Stimulated activated naive B cell treated with anti-CD40 and anti-IgM and Interleukin-4, amounts not matched to agents 10 μg/mL and 1 μg/mL and 100 μg/mL, for 72 hours (primary cell): ENCODE results near the gene EPHB4.

Experiments
- ATAC-seq, 2 donors: fragments of 150-1000 bp; cut with Tn5 transposase; replicated peaks; 2 replicates each; pipeline ENCODE4 v1.10.0; 2021; ENCODE audit warnings: moderate library complexity in 1 of 2
- DNase-seq: peaks from one replicate; pipeline ENCODE4 v3.0.0; 2021
- H3K27ac Mint-ChIP-seq: one replicate; pipeline ENCODE4 v1.8.0; 2022; ENCODE audit warnings: mild to moderate bottlenecking, mixed read lengths
- H3K27me3 Mint-ChIP-seq, 2 donors: one replicate each; pipeline ENCODE4 v1.8.0; 2022; ENCODE audit warnings: mixed read lengths in 2 of 2
- H3K36me3 Mint-ChIP-seq, 2 donors: one replicate each; pipeline ENCODE4 v1.8.0; 2022; ENCODE audit warnings: mixed read lengths in 2 of 2, mild to moderate bottlenecking in 1 of 2
- H3K4me1 Mint-ChIP-seq, 2 donors: one replicate each; pipeline ENCODE4 v1.8.0; 2022; ENCODE audit warnings: mixed read lengths in 2 of 2, mild to moderate bottlenecking in 1 of 2
- H3K4me3 Mint-ChIP-seq, 2 donors: one replicate each; pipeline ENCODE4 v1.8.0; 2022; ENCODE audit warnings: mild to moderate bottlenecking in 2 of 2, mixed read lengths in 2 of 2, moderate library complexity in 1 of 2
- H3K9me3 Mint-ChIP-seq, 2 donors: one replicate each; pipeline ENCODE4 v1.8.0; 2022; ENCODE audit warnings: mixed read lengths in 2 of 2, mild to moderate bottlenecking in 1 of 2

Gene EPHB4

DNA sequence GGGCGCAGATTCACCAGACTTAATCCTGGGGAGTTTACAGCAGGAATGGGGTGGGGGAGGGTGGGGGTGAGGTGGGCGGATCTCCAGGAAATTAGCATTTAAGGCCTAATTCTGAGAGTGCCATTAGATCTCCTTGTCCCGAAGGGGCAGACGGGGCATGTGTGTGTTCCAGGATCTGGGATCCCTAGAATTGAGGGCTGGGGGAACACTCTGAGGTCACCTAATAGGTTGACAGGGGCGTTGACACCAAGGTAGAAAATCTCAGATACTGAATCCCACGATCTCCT, 9.4 kb upstream of the EPHB4 start:
- Mint-ChIP-seq H3K27me3 (no peaks in the 10 kb centered on the region), H3K9me3 (no peaks in the 10 kb centered on the region), H3K36me3 (peaks cover 0 to 1% of the 10 kb centered on the region in 2 donors), H3K4me1 (peaks cover 11 to 21% of the 10 kb centered on the region in 2 donors), H3K4me3 (peak overlapping the region; percentile 78 to 88), H3K27ac (no peak overlapping the region)
- no peak for ATAC-seq
- no peak for DNase-seq

DNA sequence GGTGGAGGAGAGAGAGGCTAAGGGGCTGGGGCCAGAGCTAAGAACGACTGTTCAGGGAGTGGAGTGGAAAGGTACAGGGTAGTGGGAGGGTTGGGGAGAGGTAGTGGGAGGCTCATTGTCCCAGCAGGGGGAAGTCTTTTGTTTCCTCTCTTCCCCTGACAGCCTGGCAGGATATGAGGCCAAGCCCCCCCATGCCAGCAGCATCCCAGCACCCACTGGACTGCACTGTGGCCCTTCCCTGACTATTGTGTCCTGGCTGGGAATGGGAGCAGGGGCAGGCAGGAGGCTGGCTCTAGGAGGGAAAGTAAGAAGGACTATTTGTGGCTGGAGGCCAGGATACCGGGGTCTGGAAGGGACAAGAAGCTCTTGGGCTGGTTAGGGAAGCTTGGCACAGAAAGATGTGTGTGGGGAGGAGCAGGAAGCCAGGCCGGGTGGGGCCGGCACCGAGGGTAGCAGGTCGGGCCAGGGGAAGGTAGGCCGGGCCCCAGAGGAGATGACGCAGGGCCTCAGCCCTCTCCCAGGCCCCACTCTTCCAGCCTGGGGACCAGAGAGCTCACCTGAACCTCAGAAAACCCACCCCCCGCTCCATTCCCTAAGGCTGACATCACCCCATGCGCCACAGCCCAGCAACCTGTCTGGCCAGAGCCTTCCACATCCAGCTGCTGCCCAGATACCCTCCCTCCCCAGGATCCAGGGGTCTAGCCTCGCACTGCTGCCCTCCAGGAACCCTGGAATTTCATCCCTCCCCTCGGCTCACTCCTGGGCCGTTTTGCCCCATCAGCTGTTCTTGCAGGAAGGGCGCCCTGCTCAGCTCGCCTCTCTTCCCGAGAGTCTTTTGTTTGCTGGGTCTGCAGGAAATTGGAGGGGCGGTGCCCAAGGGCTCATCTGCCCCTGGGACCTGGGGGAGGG, 8.8 kb upstream of the EPHB4 start:
- peak overlapping the region; percentile 56 for H3K27ac Mint-ChIP-seq
- DNase-seq (no peak), ATAC-seq (no peak)
- H3K27me3 Mint-ChIP-seq = no peaks in the 10 kb centered on the region
- H3K9me3 Mint-ChIP-seq = no peaks in the 10 kb centered on the region
- peak overlapping the region; percentile 17 to 88 for H3K4me3 Mint-ChIP-seq
- H3K36me3 Mint-ChIP-seq = peaks cover 0 to 1% of the 10 kb centered on the region in 2 donors
- peaks cover 11 to 21% of the 10 kb centered on the region in 2 donors for H3K4me1 Mint-ChIP-seq

DNA sequence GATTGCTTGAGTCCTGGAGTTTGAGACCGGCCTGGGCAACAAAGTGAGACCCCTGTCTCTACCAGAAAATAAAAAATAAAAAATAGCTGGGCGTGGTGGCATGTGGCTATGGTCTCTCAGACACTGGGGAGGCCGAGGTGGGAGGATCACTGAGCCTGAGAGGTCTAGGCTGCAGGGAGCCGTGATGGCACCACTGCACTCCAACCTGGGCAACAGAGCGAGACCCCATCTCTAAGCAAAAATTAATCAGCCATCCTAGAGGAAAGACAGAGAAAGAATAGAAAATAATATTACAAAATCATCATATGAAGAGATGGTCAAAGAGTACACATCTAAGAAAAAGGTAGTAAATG, 4.9 kb upstream of the EPHB4 start:
- Mint-ChIP-seq H3K9me3 (no peaks in the 10 kb centered on the region), H3K36me3 (peaks cover 4 to 8% of the 10 kb centered on the region in 2 donors), H3K4me3 (no peak overlapping the region), H3K27ac (no peak overlapping the region), H3K27me3 (peaks cover 20 to 35% of the 10 kb centered on the region in 2 donors), H3K4me1 (peaks cover 15 to 34% of the 10 kb centered on the region in 2 donors)
- DNase-seq = no peak
- ATAC-seq = no peak

DNA sequence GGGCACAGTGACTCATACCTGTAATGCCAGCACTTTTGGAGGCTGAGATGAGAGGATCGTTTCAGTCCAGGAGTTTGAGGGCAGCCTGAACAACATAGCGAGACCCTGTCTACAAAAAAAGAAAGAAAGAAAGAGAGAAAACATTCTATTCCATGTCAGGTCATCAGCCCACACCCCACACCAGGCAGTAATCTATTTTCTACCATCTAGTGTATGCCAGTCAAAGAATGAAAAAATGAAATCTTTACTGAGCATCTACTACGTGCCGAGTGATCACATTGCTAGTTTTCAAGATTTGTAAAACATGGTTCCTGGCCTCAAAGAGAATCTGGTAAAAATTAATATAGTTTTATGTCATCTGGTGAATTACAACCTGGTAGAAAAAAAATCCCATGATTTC, 3.1 kb upstream of the EPHB4 start:
- peaks cover 33 to 49% of the 10 kb centered on the region in 2 donors for H3K27me3 Mint-ChIP-seq
- H3K9me3 Mint-ChIP-seq = no peaks in the 10 kb centered on the region
- no peak for DNase-seq
- H3K4me1 Mint-ChIP-seq = peaks cover 19 to 28% of the 10 kb centered on the region in 2 donors
- H3K27ac Mint-ChIP-seq = no peak overlapping the region
- no peak for ATAC-seq
- peaks cover 4 to 8% of the 10 kb centered on the region in 2 donors for H3K36me3 Mint-ChIP-seq
- no peak overlapping the region for H3K4me3 Mint-ChIP-seq

DNA sequence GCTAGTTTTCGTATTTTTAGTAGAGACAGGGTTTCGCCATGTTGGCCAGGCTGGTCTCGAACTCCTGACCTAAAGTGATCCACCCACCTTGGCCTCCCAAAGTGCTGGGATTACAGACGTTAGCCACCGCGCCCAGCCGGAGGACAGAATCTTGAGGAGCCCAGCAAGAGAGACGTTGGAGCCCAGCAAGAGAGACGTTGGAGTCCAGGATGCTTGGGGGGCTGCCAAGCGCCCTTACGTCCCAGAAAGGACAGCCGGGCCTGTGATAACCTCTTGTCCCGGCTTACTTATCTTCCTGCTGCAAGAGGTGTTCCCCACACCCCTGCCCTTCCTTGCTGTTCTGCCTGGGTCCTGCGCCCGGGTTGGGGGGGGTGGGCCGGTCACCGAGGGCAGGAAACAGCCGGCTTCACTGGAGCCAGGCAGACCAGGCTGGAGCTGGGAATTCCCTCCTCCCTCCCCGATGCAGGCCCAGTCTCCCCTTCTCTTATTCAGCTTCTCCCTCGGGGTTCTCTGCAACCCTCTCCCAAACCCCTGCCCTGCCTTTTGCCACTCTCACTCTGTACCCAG, 1.9 kb upstream of the EPHB4 start:
- Mint-ChIP-seq H3K9me3 (no peaks in the 10 kb centered on the region), H3K4me1 (peaks cover 21 to 29% of the 10 kb centered on the region in 2 donors), H3K27ac (no peak overlapping the region), H3K36me3 (peaks cover 4 to 8% of the 10 kb centered on the region in 2 donors), H3K4me3 (no peak overlapping the region), H3K27me3 (peaks cover 43 to 61% of the 10 kb centered on the region in 2 donors)
- ATAC-seq (no peak), DNase-seq (no peak)

DNA sequence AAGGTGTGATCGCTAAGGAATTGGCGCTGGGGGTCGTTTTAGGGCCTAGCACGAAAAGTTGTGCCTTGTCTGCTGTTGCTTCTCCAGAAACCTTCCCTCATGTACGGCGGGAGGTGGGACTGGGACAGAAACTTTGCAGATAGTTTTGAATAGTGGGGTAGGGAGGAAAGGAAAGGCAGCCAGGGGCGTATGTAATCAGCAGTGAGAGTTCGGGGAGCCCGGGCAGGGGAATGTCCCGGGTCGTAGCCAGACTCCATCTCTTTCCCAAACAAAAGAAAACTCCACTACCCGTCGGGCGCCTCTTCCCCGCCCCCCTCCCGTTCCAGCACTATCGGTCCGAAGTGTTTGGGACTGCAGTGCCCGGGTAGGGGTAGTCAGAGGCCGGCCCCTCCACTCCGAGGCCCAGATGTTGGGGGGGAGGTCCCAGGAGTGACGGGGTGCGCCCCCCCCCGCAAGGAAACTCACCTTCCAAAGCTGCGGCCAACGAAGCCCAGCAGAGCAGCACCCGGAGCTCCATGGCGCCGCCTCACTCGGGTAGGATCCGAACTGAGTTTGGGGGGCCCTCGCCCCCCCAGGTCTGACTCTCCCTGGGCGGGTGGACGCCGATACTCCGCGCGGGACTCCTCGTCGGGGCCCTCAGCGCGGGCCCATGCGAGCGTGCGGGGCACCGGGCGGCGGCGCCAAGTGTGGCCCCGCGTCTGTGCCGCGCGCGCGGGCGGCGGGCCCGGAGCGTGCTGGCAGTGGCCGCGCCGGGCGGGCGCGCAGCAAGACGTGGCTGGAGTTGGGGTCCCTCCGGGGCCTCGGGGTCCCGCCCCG, 601 bp downstream of the EPHB4 start:
- Mint-ChIP-seq H3K27ac (no peak overlapping the region), H3K9me3 (no peaks in the 10 kb centered on the region), H3K36me3 (peaks cover 4 to 8% of the 10 kb centered on the region in 2 donors), H3K27me3 (peaks cover 53 to 74% of the 10 kb centered on the region in 2 donors), H3K4me1 (peaks cover 21 to 29% of the 10 kb centered on the region in 2 donors), H3K4me3 (peak overlapping the region; percentile 62 to 75)
- DNase-seq = no peak
- peak; percentile 46 to 53 for ATAC-seq

DNA sequence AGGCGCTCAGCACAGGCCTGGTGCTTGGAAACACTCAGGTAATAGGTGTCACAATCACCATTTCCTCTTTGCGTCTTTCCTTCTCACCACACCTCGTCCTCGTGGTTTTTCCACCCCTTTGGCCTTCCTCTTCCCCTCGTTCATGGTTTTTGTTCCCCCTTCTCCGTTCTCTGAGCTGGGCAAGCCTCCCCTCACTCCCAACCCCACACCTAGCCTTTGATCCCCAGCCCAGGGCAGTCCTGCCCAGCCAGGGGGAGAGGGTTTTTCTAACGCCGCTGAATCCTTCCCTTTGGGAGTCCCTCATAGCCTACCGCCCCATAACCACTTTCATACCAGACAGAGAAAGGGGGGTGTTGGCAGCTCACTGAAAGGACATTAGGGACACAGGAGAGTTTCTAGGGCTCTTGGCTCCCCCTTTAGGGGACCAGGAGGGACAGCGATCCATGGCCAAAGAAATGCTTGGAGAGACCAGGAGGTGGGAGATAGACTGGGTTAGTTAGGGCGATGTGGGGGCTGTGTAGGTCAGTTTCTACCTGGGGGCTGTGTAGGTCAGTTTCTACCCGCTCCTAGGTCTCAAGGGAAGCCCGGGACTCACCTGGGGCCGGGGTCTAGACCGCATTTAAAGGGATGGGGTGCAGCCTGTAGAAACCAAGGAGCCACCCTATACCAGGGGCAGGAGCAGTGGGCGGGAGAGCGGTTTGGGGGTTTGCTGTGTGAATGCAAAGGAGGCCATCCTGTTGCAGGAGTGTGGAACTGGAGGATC, 1.4 kb downstream of the EPHB4 start:
- Mint-ChIP-seq H3K27ac (no peak overlapping the region), H3K9me3 (no peaks in the 10 kb centered on the region), H3K27me3 (peaks cover 53 to 72% of the 10 kb centered on the region in 2 donors), H3K4me1 (peaks cover 21 to 29% of the 10 kb centered on the region in 2 donors), H3K36me3 (peaks cover 4 to 8% of the 10 kb centered on the region in 2 donors), H3K4me3 (peak overlapping the region; percentile 62 to 75)
- ATAC-seq (peak; percentile 19 to 40), DNase-seq (no peak)

DNA sequence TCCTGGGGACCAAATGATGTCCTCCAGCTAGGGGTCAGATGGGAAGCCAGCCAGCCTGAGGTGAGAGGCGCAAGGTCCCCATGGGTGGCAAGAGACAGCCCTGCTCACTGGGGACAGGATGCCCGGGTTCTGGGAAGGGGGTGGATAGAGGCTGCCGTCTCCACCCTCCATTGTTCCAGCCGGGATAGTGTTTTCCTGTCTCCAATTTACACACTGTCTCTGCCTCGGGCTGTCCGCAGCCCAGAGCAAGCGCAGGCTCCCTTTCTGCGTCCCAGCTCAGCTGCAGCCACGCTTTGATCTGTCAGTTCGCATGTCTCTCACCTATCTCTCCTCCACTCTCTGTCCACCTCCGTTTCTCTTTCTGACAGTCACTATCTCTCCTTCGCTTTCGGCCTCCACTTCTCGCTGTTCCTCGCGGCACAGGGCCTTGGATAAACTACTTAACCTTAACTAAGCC, 2.1 kb downstream of the EPHB4 start:
- no peak overlapping the region for H3K27ac Mint-ChIP-seq
- H3K36me3 Mint-ChIP-seq = peaks cover 4 to 8% of the 10 kb centered on the region in 2 donors
- ATAC-seq (no peak), DNase-seq (no peak)
- no peak overlapping the region for H3K4me3 Mint-ChIP-seq
- no peaks in the 10 kb centered on the region for H3K9me3 Mint-ChIP-seq
- H3K27me3 Mint-ChIP-seq = peaks cover 53 to 65% of the 10 kb centered on the region in 2 donors
- H3K4me1 Mint-ChIP-seq = peaks cover 21 to 29% of the 10 kb centered on the region in 2 donors

DNA sequence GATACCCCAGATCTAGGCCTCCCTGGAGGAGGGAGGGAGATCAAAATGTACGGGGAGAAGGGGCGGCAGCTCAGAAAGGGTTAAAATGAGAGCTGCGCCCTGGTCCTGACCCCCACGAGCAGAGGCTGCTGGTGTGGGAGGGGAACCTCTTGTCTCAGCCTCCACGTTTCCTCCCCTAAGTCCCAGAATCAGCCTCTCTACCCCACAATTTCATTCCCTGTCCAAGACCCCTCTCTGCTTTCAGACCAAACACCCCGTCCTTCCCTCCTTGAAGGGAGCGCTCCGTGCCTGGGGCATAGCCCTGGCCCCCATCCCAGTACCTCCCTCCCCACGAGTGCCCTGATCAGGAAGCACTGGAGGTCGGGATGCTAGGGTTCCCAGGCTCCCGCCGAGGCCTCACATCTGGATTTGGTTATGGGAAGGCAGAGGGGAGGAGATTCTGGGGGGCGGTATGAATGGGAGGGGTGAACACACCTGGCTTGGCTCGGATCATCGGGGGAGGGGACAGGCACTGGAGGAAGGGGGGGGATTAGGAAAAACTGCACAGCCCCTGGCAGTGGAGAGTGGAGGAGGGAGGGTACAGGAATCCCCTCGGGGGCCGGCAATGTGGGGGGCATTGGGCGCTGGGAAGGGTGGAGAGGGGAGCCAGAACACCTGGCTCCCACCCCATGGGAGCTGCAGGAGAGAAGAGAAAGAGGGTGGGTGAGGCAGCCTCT, 2.7 kb downstream of the EPHB4 start:
- Mint-ChIP-seq H3K9me3 (no peaks in the 10 kb centered on the region), H3K4me3 (no peak overlapping the region), H3K27ac (no peak overlapping the region), H3K36me3 (peaks cover 4 to 8% of the 10 kb centered on the region in 2 donors), H3K4me1 (peaks cover 21 to 29% of the 10 kb centered on the region in 2 donors), H3K27me3 (peaks cover 53 to 62% of the 10 kb centered on the region in 2 donors)
- ATAC-seq (no peak), DNase-seq (no peak)

DNA sequence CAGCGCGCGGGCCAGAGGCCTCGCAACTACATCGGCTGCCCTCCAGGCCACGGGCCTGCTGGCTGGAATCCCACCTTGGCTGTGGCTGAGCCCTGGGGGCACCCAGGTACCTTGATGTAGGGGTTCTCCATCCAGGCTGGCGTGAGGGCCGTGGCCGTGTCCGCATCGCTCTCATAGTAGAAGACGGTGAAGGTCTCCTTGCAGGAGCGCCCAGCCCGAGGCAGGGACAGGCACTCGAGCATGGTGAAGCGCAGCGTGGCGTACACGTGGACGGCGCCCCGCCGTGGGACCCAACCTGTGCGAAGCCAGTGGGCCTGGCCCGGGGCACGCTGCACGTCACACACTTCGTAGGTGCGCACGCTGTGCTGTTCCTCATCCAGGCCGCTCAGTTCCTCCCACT, 3.8 kb downstream of the EPHB4 start:
- Mint-ChIP-seq H3K27ac (no peak overlapping the region), H3K4me3 (no peak overlapping the region), H3K4me1 (peaks cover 19 to 26% of the 10 kb centered on the region in 2 donors), H3K9me3 (no peaks in the 10 kb centered on the region), H3K27me3 (peaks cover 44 to 51% of the 10 kb centered on the region in 2 donors), H3K36me3 (peaks cover 4 to 5% of the 10 kb centered on the region in 2 donors)
- DNase-seq (no peak), ATAC-seq (no peak)

DNA sequence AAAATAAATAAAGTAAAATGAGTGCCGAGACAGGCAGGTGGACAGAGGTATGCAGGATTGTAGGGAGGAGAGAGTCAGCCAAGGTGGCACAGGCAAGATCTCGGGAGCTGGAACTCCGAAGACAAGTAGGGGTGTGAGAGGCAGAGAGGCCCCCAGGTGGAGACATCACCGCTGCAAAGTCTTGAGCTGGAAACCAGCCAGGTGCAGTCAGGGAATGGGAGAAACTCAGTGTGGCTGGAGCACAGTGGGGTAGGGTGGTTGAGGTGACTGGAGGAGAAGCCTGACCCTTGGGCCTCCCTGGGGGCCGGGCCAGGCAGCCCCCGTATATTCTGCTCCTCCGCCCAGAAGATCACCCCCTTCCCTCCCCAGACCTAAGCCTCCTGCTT, 4.2 kb downstream of the EPHB4 start:
- H3K27me3 Mint-ChIP-seq = peaks cover 42 to 47% of the 10 kb centered on the region in 2 donors
- no peak for ATAC-seq
- no peak for DNase-seq
- H3K27ac Mint-ChIP-seq = no peak overlapping the region
- no peak overlapping the region for H3K4me3 Mint-ChIP-seq
- H3K4me1 Mint-ChIP-seq = peaks cover 18 to 22% of the 10 kb centered on the region in 2 donors
- H3K9me3 Mint-ChIP-seq = no peaks in the 10 kb centered on the region
- H3K36me3 Mint-ChIP-seq = peaks cover 4 to 5% of the 10 kb centered on the region in 2 donors

DNA sequence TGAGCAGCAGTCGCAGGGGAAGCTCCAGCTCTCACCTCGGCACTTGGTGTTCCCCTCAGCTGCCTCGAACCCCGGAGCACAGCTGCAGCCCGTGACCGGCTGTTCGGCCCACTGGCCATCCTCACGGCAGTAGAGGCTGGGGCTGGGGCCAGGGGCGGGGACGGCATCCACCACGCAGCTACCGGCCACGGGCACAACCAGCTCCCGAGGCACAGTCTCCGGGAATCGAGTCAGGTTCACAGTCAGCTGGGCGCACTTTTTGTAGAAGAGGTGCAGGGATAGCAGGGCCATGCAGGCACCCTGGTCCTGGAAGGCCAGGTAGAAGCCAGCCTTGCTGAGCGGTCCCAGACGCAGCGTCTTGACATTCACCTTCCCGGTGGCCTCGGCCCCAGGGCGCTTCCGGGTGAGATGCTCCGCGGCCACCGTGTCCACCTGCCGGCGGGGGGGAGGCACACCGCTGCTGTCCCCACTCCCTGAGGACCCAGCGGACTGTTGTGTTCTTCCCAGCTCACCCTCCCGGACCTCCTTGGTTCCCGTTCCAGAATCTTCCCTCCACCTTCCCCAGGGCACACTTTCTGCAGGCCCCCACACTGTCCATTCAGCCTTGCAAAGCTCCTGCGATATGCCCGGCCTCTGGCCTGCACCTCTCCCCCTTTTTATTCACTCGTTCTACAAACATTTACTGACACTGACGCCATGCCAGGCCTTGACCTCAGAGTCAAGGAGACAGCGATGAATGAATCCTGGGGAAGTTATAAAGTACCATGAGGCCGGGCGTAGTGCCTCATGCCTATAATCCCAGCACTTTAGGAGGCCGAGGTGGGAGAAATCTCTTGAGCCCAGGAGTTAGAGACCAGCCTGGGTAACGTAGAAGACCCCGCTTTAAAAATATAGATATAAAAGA, 4.8 kb downstream of the EPHB4 start:
- no peak overlapping the region for H3K27ac Mint-ChIP-seq
- H3K4me3 Mint-ChIP-seq = no peak overlapping the region
- DNase-seq = no peak
- peaks cover 14 to 15% of the 10 kb centered on the region in 2 donors for H3K4me1 Mint-ChIP-seq
- ATAC-seq = no peak
- peaks cover 35 to 40% of the 10 kb centered on the region in 2 donors for H3K27me3 Mint-ChIP-seq
- no peaks in the 10 kb centered on the region for H3K9me3 Mint-ChIP-seq
- no peaks in the 10 kb centered on the region for H3K36me3 Mint-ChIP-seq
